GM18867 (cell line): Measurements from ENCODE around the gene APOB.
A peak's percentile ranks its signal among the peaks of the same experiment; 100 is the strongest.

Experiments used
- ATAC-seq: cut with Tn5 transposase; IDR thresholded peaks from one replicate; pipeline ENCODE4 v1.9.1; 2021; ENCODE audit warnings: mild to moderate bottlenecking, moderate library complexity; ENCODE audit not compliant: unreplicated experiment

The APOB gene

DNA sequence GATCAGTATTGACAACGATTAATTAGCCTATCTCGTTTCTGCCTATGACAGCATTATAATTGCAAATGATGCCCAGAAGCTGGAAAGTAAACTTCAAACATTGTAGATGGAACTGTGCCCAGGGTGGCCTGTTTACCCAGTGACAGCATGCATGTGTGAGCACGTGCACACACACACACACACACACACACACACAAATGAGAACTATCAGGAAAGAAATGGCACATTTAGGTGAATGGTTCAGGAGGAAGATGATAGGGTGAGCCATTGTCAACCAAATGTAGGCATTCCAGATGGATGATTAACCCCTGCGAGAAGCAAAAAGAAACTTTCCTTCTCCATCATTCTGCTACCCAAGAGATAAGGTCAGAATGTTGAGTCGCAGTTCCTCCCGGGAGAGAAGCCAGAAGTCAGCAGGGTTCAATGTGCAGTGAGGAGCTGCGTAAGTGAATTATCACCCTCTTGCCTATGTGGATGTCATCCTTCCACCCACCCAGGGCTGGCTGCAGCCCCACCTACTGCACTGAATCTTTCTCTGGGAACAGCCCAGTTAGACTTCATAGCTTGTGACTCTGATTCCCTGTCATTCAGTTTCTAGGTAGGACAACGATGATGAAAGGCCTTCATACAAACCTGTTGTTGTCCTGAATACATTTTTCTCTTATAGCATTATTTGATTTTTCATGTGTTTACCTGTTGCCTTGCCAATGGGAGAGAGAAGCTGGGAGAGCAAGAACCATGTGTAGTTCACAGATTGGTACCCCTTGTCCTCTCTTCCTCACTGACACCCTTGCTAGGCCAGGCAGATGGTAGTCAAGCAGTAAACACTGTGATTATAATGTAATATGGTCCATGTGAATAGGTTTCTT lies 3.5 kb upstream of the APOB start:
- ATAC-seq = no peak

DNA sequence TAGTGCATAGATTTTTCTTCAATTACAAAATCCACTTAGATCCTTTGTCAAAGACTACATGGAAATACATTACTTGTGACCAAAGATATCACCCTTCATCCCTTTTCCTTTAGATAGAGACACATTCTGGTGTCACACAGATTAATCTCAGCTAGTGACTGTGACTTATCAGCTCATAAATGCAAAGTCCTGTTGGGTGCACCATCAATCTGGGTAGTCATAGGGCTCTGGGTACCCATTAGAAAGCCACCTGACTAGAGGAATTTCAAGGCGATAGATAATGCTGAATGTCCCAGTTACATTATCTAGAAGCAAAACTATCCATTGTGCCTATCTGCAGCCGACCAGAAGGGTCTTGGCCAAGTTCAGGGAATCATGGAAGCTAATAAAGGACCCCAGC lies 2.6 kb upstream of the APOB start:
- ATAC-seq = no peak

DNA sequence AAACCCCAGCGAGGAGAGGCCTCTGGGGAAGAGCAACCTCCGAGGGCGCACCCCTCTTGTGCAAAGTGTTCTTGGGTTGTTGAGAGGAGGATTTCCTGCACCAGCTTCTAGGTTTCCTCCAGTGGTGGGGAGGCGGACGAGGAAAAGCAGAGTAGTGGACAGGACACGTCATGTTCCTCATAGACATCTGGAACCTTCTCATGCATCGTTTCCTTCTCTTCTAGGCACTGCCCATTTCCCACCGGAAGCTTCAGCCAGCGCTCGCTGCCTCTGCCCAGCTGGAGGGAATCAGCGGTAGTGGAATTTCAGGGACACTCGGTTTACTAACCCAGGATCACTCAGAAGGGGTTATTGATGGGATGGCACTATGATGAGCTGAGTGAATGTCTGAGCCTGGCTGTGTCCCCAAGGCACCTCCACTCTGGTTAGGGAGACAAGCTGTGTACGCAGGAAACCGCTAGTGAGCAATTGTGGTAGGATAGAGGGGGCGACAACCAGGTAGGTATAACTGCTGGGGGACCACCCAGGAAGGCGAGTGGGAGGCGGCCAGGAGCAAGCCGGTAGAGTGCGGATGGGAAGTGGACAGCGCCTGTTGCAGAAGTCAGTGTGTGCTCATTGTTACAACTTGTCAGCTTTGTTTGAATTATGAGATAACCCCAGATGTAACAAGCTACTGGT lies 960 bp upstream of the APOB start:
- ATAC-seq = no peak

DNA sequence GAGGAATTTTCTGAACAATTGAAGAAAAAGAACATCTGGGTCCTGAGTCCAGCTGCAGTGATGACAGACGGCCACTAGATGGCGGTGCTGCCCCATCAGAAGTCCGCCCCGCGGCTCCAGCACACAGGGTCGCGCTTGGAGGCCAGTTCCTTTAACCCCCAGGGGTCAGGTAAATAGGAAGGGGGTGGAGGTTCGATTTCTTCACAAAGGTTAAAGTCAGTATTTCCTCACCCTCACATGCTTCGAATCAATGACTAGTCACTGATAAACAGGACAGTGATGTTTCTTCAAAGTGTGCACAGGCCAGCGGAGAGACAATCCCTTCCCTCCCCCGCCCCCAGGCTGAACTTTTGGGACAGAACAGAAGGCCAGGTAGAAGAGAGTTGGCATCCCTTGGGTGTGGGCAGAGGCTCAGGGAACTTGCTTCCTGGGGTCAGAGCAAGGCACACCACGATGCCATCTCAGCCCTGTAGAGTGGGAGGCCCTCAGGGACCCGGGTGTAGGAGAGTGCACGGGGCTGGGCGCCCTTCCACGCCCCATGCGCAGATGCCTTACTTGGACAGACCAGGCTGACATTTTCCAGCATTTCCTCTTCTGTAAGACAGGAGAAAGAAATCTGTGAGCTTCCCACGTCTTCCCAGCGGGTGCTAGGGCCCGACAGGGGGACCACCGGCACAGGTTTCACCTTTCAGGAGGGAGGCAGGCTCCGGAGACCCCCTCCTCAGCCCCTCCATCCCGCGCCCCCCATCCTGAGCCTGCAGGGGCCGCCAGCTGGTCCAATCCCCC lies 722 bp downstream of the APOB start:
- peak; percentile 82 for ATAC-seq

DNA sequence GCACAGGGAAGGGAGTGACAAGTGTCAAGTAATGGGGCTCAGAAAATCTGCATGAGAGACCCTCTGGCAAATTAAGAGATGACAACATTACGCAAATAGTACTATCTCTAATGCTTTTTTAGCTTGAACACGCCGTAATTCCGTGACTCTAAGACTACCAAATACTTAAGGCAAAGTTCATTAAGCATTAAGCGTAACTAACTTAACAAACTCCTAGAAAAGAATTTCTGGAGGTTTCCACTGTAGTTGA lies 1.2 kb downstream of the APOB start:
- no peak for ATAC-seq

DNA sequence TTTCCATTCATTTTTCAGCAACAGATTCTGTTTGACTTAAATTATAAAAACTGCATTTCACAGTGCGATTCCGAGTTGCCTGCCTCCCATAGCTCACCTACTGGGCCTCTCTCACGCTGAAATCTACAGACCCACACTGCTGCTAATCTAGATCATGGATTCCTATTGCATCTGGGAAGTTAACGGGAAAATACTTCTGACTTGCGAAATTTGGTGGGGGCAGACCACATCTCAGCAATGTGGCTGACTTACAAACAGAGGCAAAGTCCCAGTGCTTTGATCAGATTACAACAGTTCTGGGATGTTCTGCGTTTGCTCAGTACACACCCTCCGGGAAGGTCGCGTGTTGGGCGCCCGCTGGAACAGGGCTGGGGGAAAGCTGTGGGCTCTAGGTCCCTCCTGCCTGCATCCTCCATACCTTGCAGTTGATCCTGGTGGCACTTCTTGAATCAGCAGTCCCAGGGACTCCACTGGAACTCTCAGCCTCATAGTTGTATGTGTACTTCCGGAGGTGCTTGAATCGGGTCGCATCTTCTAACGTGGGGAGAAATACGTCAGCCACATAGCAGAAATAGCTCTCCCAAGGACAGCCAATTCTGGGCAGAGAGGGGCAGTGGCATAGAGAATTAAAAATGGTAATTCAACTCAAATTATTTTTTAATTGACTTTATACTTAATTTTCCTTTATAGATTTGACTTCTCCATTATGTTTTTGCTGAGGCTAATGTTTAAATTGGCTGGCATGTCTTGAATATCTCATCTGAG lies 1.7 kb downstream of the APOB start:
- no peak for ATAC-seq

DNA sequence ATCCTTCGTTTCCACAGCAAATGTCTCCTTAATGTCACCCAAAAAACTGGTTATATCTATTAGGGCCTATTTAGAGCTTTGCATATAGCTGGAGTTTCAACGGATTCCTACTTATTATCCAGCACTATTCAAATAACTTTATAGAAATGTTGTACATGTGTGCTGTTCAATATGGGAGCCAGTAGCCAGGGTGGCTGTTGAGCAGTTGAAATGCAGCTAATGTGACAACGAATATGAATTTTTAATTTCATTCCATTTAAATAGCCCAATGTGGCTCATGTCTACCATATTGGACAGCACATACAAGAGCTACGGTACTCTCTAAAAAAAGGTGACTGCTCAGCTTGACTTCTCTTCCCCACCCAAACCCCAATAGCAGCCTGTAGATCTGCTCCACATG lies 2.4 kb downstream of the APOB start:
- ATAC-seq = no peak

DNA sequence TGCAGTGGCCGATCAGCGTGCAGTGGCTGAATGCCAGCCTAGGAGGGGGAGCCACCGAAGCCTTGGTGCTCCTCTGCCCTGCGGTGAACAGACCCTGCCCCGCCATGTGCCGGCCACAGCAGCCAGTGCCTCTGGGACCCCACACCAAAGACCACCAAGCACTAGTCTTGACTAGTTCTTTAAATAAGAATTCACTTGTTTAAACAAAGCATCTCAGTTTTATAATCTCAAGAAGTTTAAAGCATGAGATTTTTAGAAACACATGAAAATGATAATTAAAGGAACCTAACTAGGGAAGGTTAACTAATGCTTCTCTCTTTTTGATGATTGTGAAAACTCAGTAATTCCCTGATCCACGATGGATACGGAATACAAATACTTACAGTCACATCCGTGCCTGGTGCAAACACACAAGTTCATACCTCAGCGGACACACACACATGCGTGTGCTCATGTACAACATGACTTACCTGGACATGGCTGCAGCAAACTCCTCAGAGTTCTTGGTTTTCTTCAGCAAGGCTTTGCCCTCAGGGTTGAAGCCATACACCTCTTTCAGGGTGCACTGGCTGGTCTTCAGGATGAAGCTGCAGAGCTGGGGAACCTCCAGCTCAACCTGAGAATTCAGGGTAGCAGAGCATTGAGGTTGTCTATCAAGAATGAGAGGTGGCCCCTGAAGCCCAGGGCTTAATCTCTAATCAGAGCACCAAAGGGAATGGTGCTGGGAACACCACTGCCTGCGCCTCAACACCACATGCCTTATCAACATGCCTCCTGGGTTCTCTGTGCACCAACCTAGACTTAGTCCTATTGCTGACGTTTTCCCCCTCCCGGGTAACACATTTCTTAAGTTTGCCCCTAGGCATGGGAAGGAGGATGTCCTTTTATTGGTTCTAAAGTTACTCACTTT lies 3.1 kb downstream of the APOB start:
- no peak for ATAC-seq

DNA sequence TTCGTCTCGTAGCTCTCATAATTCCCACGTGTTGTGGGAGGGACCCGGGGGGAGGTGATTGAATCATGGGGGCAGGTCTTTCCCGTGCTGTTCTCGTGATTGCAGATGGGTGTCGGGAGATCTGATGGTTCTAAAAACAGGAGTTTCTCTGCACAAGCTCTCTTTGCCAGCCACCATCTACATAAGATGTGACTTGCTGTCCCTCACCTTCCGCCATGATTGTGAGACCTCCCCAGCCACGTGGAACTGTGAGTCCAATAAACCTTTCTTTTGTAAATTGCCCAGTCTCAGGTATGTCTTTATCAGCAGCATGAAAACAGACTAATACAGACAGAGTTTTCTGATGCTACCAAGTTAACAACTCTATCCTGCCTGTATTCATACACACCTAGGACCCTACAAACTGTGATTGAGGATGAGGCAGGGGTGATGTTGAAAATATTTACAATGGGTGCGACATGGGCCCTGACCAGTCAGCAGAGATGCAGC lies 3.9 kb downstream of the APOB start:
- no peak for ATAC-seq

DNA sequence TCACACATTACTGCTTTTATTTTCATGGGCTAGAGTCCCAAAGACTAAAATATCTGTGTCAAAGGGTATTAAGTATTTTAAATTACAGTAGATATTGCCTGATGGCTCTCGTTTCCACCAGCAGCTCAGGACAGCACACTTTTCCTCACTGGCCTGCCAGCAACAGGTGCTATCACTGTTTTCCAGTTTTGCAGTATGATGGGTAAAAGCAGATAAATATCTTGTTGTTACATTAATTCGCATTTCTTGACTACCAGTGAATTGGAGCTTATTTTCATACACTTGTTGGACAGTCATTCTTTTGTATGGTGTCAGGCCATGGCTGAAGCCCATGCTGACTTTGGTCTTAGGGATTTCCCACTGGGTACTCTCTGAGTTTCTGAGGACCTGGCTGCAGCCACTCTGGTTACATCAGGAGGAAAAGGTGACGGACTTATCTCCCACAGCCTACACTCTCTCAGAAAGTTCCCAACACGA lies 4.8 kb downstream of the APOB start:
- no peak for ATAC-seq

DNA sequence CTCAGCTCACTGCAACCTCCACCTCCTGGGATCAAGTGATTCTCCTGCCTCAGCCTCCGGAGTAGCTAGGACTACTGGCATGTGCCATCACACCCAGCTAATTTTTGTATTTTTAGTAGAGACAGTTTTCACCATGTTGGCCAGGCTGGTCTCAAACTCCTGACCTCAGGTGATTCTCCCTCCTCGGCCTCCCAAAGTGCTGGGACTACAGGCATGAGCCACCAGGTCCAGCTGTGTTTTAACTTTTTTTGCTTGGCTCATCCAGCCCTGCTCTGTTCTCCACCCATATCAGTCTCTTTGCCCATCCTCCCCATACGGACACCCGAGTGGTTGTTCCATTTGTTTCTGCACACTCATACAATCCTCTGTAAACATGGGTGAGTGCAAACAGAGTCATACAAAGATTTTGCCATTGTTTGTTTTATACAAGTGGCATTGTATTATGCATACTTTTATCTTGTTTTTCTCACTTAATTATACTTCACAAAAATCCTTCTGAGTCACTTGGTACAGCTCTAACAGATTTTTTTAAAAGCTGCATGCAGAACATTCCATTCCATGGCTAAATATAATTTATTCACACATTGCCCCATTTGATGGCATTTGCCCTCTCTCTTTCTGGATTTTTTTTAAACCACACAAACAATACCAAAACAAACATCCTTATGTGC lies 5.3 kb downstream of the APOB start:
- no peak for ATAC-seq

DNA sequence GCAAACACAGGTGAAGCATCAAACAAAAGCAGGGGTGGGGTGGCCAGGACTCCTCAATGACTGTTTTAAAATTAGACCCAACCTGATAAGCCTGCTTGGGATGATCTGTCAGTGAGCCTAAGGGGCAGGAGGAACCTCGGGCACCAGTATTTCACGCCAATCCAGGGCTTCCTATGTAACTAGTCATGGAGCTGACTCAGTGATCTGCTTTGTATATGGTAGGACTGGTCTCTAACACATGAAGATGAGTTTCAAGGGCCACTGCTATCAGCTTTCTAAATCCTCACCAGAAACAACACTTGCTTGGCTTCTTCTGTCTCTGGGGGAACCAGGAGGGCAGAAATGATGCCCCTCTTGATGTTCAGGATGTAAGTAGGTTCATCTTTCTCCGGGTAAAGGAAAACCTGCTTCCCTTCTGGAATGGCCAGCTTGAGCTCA lies 6.2 kb downstream of the APOB start:
- ATAC-seq = no peak

DNA sequence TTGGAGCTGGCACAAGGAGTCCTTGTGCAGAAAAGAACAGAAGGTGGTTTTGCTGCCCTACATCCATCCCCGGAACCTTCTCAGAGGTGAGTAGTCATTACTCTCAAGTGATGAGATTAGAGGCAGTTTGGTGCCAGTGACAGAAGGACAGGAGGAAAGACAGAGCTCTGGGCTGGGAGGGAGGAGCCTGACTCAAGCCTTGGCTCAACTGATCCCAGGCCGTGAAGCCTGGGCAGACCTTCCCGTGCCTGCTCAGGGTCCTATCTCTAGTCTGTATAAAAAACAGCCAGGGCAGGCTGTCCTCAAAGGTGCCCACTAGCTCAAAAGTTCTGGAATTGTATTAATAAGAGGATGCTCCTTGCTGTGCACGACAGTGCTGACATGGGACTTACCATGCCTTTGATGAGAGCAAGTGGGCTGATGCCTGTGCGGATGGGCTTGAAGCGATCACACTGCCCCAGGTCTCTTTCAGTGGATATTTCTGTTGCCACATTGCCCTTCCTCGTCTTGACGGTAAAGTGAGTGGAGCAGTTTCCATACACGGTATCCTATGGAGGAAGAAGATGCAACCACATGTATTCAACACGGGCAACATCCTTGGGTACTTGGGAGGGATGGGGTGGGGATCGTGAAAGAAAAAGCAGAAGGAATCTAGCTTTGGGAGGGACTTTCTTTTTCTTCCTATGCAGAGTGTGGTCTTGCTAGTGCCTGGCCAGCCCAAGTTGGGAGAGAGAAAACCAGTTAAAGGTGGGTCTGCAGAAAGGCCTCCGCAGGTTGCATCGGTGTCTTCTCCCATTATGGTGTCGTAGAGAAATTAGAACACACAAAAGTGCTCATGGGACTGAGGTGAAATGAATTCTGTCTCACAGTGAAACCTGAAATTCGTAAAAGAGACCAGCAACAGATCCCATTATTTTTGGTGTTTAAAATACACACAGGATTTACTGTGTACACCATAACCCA lies 6.9 kb downstream of the APOB start:
- ATAC-seq = no peak

DNA sequence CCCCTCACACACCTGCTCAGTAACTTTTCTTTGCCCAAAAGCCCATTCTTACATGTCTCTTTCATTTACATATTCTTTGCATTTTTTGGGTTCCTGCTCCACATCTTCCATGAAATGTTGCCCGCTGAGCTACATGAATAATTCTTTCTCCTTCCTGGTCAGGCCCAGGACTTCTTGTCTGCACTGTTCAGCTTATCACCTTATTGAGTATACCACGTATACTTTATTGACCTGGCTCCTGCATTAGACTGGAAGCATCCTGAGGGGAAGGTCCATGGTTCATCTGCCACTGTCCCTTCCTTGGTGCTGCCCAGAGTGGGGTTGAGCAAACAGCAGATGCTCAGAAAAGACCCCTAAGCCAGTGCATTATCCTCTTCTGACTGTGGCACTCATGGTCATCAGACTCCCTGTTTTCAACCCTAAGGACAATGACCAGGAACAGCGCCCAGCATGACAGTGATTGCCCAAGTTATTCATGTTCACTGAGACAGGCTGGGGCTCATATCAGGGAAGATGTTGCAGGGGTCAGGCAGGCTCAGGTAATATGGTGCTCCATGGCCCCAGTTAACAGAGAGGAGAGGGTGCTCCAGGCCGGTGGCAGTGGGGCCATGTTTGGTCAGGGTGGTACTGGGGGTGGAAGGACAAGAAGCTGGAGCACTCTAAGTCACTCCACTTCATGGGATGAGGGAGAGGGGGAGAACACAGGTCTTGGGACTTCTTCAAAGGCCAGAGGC lies 7.7 kb downstream of the APOB start:
- ATAC-seq = no peak

DNA sequence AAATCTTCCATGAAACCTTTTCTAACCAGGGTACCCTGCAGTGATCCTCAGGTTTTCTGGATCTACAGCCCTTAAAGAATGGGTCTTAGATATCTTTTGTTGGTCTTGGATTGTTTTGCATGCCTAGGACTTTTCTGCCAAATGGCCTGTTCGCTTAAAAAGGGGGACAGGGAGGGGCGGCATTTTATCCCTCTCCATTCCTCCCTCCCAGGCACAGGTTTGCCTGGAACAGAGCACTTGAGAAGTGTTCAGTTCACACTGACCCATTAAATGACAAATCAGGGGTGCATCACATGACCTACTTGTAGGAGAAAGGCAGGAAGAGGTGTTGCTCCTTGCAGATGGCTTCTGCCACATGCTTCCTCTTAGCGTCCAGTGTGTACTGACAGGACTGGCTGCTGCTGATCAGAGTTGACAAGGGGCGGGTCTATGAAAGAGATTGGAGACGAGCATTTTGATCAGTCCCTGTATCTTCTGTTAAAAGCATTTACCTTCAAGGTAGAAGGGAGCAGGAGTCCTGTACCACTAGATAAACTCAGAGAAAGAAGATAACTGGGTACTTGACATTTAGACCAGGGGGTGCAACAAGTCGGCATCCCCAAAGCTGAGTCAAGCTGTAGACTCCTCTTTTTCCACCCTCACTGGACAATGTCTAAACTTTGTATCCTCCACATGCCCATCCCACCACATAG lies 8.4 kb downstream of the APOB start:
- no peak for ATAC-seq

DNA sequence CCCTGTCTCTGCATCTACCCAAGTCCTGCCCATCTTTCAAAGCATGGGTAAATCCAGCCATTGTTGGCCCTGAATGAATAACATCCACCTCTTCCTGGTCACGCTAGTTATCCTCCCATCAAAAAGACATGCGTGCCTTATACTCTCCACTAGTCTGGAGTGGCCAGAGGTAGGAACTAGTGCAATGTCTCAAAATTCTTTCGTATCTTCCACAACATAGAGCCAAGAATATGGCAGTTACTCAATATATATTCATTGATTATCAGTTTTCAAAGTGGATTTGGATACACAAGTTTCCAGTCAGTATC lies 8.9 kb downstream of the APOB start:
- no peak for ATAC-seq
